Measurements from ENCODE around the gene PTGES2. TPM values are rescaled to one million over a fixed set of nuclear protein-coding genes. Genes with fewer than 3 reads are reported as not detected.

The PTGES2 gene
- total RNA-seq, 4 donors from 2014 or later = 24.5 to 40.3 (median 25.8) TPM

- TF ChIP-seq CTCF (IDR thresholded peaks at IDR 0.05; ENCODE audit: low read depth) = no peak
These were observed 49.6 kb downstream of the PTGES2 start for GRCh38 chr9:128077847-128078503.

GRCh38 chr9:128073253-128073886 lies 54.2 kb downstream of the PTGES2 start:
- no peak for TF ChIP-seq CTCF (IDR thresholded peaks at IDR 0.05; ENCODE audit: low read depth)

GRCh38 chr9:128072144-128073021 lies 55.1 kb downstream of the PTGES2 start:
- no peak for TF ChIP-seq CTCF (IDR thresholded peaks at IDR 0.05; ENCODE audit: low read depth)

GRCh38 chr9:128070874-128071273 lies 56.7 kb downstream of the PTGES2 start:
- TF ChIP-seq CTCF (IDR thresholded peaks at IDR 0.05; ENCODE audit: low read depth) = no peak

Other genes starting within 250 kb of the PTGES2 start
- gene ST6GALNAC6, start 228.1 kb downstream of the PTGES2 start, total RNA-seq = 100 to 1,000 TPM; 101 to 287 (median 176) TPM
- 10 to 100 TPM in 3 of 4 donors, 1 to 10 TPM in 1; 9.6 to 39.1 (median 21.4) TPM for gene ST6GALNAC4, start 210.7 kb downstream of the PTGES2 start, total RNA-seq
- gene PIP5KL1, start 197.0 kb downstream of the PTGES2 start, total RNA-seq = 1 to 10 TPM in 2 of 4 donors, under 1 TPM in 1, not detected in 1; 0.44 to 2.3 (median 1.0) TPM
- gene DPM2, start 189.9 kb downstream of the PTGES2 start, total RNA-seq = 10 to 100 TPM in 2 of 4 donors, 1 to 10 TPM in 2; 7.5 to 14.2 (median 9.6) TPM
- 10 to 100 TPM in 1 of 4 donors, 1 to 10 TPM in 3; 4.8 to 21.2 (median 8.1) TPM for gene EEIG1, start 146.7 kb downstream of the PTGES2 start, total RNA-seq
- 1 to 10 TPM; 3.6 to 9.5 (median 8.9) TPM for gene NAIF1, start 60.4 kb downstream of the PTGES2 start, total RNA-seq
- gene SLC25A25, start 59.5 kb downstream of the PTGES2 start, total RNA-seq = 10 to 100 TPM; 13.4 to 60.1 (median 19.5) TPM
- 1 to 10 TPM in 1 of 4 donors, not detected in 3; 1.6 TPM for gene LCN2, start 21.7 kb upstream of the PTGES2 start, total RNA-seq
- gene BBLN, start 32.5 kb upstream of the PTGES2 start, total RNA-seq = 100 to 1,000 TPM in 3 of 4 donors, 10 to 100 TPM in 1; 57.7 to 307 (median 228) TPM
- gene CIZ1, start 63.8 kb upstream of the PTGES2 start, total RNA-seq = 100 to 1,000 TPM in 1 of 4 donors, 10 to 100 TPM in 3; 46.0 to 103 (median 59.9) TPM
- 10 to 100 TPM; 22.8 to 53.5 (median 44.5) TPM for gene DNM1, start 75.7 kb upstream of the PTGES2 start, total RNA-seq
- 100 to 1,000 TPM in 2 of 4 donors, 10 to 100 TPM in 2; 70.0 to 123 (median 86.2) TPM for gene GOLGA2, start 148.3 kb upstream of the PTGES2 start, total RNA-seq
- gene SWI5, start 148.5 kb upstream of the PTGES2 start, total RNA-seq = 10 to 100 TPM; 25.6 to 28.6 (median 26.9) TPM
- gene TRUB2, start 194.7 kb upstream of the PTGES2 start, total RNA-seq = 10 to 100 TPM in 1 of 4 donors, 1 to 10 TPM in 3; 7.2 to 10.5 (median 8.7) TPM
- gene COQ4, start 195.1 kb upstream of the PTGES2 start, total RNA-seq = 10 to 100 TPM; 20.1 to 51.1 (median 23.2) TPM
- gene SLC27A4, start 212.8 kb upstream of the PTGES2 start, total RNA-seq = 10 to 100 TPM; 10.1 to 17.3 (median 12.3) TPM
- gene URM1, start 243.6 kb upstream of the PTGES2 start, total RNA-seq = 10 to 100 TPM; 17.8 to 20.9 (median 19.7) TPM

All from subcutaneous adipose tissue (tissue), 4 donors.